GM18517 (cell line): ENCODE measurements around the gene DHRS3.

Source experiments
- ATAC-seq: cut with Tn5 transposase; IDR thresholded peaks from one replicate; pipeline ENCODE4 v1.9.1; 2021; ENCODE audit warnings: mild to moderate bottlenecking, moderate library complexity; ENCODE audit not compliant: unreplicated experiment

Gene DHRS3

DNA sequence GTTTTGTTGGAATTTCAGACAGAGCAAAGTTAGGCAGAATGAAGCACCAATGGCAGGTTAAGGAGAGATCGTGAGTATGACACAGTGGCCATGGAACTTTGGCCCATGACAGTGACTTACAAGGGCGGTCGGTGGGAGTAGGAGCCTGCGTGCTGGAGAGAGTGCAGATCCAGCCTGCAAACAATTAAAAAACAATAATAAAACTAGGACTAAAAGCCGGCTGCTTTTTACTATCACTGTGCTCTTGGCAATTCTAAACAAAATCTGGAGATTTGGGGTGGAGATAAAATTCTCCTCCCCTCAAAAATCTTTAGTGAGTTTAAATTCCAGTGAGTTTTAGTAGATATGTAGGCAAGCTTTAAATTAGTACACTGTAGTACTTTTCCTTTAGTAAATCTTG is 96.9 kb downstream of the DHRS3 start:
- ATAC-seq = no peak

DNA sequence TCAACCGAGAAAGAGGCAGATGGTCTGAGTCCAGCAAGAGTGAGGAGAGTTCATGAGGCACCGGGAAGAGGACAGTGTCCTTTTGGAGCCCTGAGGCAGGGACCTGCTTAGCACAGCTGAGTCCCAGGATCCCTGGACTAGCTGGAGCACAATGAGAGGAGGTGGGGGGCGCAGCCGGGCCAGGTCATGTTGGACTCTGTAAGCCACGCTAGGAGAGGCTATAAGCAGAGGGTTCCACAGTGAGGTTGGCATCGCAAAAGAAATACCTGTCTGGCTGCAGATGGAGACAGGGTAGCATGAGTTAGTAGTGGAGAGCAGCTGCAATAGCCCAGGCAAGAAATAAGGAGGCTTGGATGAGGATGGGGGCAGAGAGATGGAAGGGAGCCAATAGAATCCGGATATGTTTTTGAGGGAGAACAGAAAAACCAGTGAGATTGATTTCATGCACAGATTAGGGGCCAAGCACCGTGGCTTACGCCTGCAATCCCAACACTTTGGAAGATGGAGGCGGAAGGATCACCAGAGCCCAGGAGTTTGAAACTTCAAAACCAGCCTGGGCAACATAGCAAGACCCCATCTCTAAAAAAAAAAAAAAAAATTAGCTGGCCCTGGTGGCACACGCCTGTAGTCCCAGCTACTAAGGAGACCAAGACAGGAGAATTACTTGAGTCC is 98.2 kb downstream of the DHRS3 start:
- no peak for ATAC-seq

DNA sequence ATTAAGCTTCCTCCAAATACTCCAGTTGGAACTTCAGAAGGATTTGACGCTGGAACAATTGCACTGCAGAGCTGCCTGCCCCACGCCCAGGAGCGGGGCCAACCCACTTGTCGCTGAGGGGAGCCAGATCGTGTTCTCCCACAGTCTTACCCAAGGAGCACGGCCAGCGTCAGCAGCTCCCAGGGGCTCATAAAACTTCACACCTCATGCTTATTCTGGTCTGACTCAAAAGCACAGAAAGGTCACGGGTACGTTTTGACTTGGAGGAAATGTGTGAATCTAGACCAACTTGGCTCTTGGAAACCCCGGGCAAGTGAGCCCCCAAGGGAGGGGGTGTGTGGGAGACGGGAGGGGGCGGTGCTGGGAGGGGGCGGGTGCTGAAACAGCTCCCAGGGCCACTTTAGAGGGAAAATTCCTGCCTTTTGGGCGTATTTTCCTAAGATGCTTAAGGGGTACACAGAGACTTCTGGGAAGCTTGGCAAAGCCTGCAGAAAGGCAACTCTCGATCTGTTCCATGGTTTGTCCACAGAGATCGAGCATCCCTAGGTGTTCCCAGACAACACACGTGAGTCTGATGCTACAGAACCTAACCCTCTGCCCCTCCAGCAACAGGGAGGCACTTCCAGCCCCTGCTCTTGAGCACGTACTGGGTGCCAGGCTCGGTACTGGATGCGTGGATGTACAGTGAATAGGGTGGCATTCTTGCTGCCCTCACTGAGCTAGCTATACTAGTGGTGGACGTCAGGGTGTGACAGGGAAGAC is 98.9 kb downstream of the DHRS3 start:
- no peak for ATAC-seq
